ENCODE measurements around the gene AOPEP. TPM values are rescaled to one million over a fixed set of nuclear protein-coding genes. Genes with fewer than 3 reads are reported as not detected.

The AOPEP gene
- total and polyA plus RNA-seq, 2 of the 13 experiments (the other 11 are each of a cell fraction or from before 2014, with no cell fraction given) = 22.2 to 41.6 TPM

DNA sequence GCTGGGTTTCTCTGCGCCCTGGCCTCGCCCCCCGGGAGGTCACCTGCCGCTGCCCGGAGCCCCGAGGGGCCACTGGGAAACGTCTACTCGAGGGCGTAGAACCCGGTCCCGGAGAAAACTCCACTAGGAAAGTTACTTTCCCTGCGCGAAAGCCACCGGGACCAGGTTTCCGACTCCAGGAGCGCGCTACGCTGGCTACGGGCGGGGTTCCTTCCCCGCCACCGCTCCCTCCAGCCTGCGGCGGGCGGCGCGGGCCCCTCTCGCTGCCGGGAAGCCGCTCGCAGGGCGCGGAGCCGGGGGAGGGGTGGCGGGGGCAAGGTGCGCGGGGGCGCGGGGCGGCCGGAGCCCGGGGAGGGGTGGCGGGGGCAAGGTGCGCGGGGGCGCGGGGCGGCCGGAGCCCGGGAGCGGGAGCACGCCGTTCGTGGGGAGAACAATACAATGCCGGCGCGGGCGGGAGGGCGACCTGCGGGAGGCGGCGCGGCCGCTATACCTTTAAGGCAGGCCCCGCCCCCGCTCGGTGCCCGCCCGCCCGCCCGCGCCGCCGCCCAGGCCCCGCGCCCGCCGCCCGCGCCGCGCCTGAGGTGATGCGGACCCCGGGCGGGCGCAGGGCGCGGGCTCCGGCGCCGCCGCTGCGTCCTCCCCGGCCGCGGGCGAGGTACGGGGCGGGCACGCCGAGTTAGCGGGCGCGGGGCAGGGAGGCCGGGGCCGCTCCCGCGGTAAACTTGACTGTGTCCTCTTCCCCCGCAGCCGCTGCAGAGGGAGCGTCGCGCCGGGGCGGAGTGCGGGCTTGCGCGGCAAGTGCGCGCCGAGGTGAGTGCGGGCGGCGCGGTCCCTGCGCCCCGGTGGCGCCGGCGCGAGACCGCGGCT lies 278.1 kb downstream of the AOPEP start (continued):
- TF ChIP-seq, protein P1, sequence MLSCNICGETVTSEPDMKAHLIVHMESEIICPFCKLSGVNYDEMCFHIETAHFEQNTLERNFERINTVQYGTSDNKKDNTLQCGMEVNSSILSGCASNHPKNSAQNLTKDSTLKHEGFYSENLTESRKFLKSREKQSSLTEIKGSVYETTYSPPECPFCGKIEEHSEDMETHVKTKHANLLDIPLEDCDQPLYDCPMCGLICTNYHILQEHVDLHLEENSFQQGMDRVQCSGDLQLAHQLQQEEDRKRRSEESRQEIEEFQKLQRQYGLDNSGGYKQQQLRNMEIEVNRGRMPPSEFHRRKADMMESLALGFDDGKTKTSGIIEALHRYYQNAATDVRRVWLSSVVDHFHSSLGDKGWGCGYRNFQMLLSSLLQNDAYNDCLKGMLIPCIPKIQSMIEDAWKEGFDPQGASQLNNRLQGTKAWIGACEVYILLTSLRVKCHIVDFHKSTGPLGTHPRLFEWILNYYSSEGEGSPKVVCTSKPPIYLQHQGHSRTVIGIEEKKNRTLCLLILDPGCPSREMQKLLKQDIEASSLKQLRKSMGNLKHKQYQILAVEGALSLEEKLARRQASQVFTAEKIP (CRISPR knock-in tag; IDR thresholded peaks at IDR 0.05; ENCODE audit: borderline replicate concordance) = no peak
- TF ChIP-seq ZBTB1 (CRISPR knock-in tag; IDR thresholded peaks at IDR 0.05; ENCODE audit: borderline replicate concordance) (no peak; the same call in 1 of the 2 replicates), ZFYVE20 (CRISPR knock-in tag; IDR thresholded peaks at IDR 0.05; ENCODE audit: borderline replicate concordance, low read depth) (no peak), SOX5 (CRISPR knock-in tag; IDR thresholded peaks at IDR 0.05; ENCODE audit: borderline replicate concordance) (0 out of 2 replicates have a peak, but pooled peaks have one; percentile 6), U2AF1 (optimal IDR thresholded peaks at IDR 0.05; ENCODE audit: low read depth, low read length) (no peak), SIX4 (CRISPR knock-in tag; IDR thresholded peaks at IDR 0.05) (no peak), BORCS8-MEF2B (CRISPR knock-in tag; IDR thresholded peaks at IDR 0.05) (peak; percentile 52), ZNF552 (CRISPR knock-in tag; IDR thresholded peaks at IDR 0.05; ENCODE audit: borderline replicate concordance) (no peak), XRCC5 (optimal IDR thresholded peaks at IDR 0.05; ENCODE audit: low read length) (peak; percentile 27), ZNF251 (CRISPR knock-in tag; IDR thresholded peaks at IDR 0.05) (no peak), ZNF543 (CRISPR knock-in tag; IDR thresholded peaks at IDR 0.05) (0 out of 2 replicates have a peak, but pooled peaks have one; percentile 56), ZNF510 (CRISPR knock-in tag; IDR thresholded peaks at IDR 0.05; ENCODE audit: low read depth) (no peak), ZBTB7B (CRISPR knock-in tag; IDR thresholded peaks at IDR 0.05) (0 out of 2 replicates have a peak, but pooled peaks have one; percentile 62), ZNF709 (CRISPR knock-in tag; IDR thresholded peaks at IDR 0.05) (no peak), MAF1 (CRISPR knock-in tag; IDR thresholded peaks at IDR 0.05; ENCODE audit: borderline replicate concordance) (no peak), SAFB2 (CRISPR knock-in tag; IDR thresholded peaks at IDR 0.05; ENCODE audit: borderline replicate concordance, low read depth) (no peak), NKX3-1 (CRISPR knock-in tag; IDR thresholded peaks at IDR 0.05) (no peak)
- TF ChIP-seq, protein P2, sequence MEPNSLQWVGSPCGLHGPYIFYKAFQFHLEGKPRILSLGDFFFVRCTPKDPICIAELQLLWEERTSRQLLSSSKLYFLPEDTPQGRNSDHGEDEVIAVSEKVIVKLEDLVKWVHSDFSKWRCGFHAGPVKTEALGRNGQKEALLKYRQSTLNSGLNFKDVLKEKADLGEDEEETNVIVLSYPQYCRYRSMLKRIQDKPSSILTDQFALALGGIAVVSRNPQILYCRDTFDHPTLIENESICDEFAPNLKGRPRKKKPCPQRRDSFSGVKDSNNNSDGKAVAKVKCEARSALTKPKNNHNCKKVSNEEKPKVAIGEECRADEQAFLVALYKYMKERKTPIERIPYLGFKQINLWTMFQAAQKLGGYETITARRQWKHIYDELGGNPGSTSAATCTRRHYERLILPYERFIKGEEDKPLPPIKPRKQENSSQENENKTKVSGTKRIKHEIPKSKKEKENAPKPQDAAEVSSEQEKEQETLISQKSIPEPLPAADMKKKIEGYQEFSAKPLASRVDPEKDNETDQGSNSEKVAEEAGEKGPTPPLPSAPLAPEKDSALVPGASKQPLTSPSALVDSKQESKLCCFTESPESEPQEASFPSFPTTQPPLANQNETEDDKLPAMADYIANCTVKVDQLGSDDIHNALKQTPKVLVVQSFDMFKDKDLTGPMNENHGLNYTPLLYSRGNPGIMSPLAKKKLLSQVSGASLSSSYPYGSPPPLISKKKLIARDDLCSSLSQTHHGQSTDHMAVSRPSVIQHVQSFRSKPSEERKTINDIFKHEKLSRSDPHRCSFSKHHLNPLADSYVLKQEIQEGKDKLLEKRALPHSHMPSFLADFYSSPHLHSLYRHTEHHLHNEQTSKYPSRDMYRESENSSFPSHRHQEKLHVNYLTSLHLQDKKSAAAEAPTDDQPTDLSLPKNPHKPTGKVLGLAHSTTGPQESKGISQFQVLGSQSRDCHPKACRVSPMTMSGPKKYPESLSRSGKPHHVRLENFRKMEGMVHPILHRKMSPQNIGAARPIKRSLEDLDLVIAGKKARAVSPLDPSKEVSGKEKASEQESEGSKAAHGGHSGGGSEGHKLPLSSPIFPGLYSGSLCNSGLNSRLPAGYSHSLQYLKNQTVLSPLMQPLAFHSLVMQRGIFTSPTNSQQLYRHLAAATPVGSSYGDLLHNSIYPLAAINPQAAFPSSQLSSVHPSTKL (CRISPR knock-in tag; IDR thresholded peaks at IDR 0.05) = peak; percentile 40; the same call in 1 of the 2 replicates
- TF ChIP-seq, protein P3, sequence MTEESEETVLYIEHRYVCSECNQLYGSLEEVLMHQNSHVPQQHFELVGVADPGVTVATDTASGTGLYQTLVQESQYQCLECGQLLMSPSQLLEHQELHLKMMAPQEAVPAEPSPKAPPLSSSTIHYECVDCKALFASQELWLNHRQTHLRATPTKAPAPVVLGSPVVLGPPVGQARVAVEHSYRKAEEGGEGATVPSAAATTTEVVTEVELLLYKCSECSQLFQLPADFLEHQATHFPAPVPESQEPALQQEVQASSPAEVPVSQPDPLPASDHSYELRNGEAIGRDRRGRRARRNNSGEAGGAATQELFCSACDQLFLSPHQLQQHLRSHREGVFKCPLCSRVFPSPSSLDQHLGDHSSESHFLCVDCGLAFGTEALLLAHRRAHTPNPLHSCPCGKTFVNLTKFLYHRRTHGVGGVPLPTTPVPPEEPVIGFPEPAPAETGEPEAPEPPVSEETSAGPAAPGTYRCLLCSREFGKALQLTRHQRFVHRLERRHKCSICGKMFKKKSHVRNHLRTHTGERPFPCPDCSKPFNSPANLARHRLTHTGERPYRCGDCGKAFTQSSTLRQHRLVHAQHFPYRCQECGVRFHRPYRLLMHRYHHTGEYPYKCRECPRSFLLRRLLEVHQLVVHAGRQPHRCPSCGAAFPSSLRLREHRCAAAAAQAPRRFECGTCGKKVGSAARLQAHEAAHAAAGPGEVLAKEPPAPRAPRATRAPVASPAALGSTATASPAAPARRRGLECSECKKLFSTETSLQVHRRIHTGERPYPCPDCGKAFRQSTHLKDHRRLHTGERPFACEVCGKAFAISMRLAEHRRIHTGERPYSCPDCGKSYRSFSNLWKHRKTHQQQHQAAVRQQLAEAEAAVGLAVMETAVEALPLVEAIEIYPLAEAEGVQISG (CRISPR knock-in tag; IDR thresholded peaks at IDR 0.05) = peak; percentile 42
- TF ChIP-seq, protein P4, sequence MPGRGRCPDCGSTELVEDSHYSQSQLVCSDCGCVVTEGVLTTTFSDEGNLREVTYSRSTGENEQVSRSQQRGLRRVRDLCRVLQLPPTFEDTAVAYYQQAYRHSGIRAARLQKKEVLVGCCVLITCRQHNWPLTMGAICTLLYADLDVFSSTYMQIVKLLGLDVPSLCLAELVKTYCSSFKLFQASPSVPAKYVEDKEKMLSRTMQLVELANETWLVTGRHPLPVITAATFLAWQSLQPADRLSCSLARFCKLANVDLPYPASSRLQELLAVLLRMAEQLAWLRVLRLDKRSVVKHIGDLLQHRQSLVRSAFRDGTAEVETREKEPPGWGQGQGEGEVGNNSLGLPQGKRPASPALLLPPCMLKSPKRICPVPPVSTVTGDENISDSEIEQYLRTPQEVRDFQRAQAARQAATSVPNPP (CRISPR knock-in tag; IDR thresholded peaks at IDR 0.05) = no peak
